CD4-positive, alpha-beta T cell treated with Interleukin-12 subunit alpha and Interleukin-12 subunit beta, for 1 hour (primary cell): Measurements from ENCODE around the gene FXN.
"Not testable (repeated sequence)": the region's sequence is repeated elsewhere in the genome, so short reads cannot be mapped to it uniquely, and the experiment has no call there.

ENCODE experiments used
- DNase-seq: peaks from one replicate; pipeline ENCODE4 v3.0.0-alpha.2; 2020

Gene FXN

DNA sequence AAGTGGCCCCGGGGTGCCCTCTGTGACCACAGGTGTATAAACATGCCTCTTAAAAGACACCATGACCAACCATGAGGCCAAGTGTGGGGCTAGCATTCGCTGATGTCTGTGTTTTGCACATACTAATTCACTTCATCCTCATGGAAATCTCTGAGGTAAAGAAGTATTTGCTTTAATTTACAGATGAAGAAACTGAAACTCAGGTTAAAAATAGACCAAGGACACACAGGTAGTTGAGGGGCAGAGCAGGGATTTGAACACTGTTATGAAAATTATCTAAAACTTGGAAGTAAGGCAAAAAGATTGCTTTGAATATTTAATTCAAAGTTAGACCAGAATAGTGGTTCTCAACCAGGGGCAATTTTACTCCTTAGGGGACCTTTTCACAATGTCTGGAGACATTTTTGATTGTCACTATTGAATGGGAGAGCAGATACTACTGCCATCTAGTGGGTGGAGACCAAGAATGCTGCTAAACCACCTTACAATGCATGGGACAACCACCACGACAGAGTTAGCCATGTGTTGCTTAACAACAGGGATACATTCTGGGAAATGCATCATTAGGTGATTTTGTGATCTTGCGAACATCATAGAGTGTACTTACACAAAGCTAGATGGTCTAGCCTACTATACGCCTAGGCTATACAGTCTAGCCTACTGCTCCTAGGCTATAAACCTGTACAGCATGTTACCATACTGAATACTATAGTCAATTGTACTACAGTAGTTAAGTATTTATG lies 8.0 kb upstream of the FXN start:
- peak; percentile 65 for DNase-seq

DNA sequence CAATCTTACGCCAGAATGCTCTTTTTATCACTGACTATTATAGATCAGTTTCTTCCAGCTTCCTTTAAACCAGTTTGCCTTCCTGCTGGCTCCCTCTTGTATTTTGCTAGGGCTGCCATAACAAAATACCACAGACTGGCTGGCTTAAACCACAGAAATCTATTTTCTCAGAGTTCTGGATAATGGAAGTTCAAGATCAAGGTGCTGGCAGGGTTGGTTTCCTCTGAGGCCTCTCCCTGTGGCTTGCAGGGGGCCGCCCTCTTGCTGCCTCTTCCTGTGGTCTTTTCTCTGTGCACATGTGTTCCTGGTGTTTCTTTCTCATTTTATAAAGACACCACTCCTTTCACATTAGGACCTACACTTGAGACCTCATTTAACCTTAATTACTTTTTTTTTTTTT lies 6.8 kb upstream of the FXN start:
- DNase-seq = peak; percentile 51

- DNase-seq = no peak
Observed at GRCh38 chr9:69029535-69029934, 6.0 kb upstream of the FXN start.

GRCh38 chr9:69030851-69031645 lies 4.5 kb upstream of the FXN start:
- DNase-seq = no peak

DNA sequence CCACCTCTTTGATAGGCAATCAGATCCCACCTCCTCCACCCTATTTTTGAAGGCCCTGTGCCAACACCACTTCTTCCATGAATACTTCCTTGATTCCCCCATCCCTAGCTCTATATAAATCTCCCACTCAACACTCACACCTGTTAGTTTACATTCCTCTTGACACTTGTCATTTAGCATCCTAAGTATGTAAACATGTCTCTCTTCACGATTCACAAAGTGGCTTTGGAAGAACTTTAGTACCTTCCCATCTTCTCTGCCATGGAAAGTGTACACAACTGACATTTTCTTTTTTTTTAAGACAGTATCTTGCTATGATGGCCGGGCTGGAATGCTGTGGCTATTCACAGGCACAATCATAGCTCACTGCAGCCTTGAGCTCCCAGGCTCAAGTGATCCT lies 1.5 kb upstream of the FXN start:
- DNase-seq = no peak

DNA sequence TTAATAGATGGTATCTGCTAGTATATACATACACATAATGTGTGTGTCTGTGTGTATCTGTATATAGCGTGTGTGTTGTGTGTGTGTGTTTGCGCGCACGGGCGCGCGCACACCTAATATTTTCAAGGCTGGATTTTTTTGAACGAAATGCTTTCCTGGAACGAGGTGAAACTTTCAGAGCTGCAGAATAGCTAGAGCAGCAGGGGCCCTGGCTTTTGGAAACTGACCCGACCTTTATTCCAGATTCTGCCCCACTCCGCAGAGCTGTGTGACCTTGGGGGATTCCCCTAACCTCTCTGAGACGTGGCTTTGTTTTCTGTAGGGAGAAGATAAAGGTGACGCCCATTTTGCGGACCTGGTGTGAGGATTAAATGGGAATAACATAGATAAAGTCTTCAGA lies 757 bp downstream of the FXN start:
- peak; percentile 39 for DNase-seq

GRCh38 chr9:69036799-69037198 lies 1.2 kb downstream of the FXN start:
- DNase-seq = no peak

DNA sequence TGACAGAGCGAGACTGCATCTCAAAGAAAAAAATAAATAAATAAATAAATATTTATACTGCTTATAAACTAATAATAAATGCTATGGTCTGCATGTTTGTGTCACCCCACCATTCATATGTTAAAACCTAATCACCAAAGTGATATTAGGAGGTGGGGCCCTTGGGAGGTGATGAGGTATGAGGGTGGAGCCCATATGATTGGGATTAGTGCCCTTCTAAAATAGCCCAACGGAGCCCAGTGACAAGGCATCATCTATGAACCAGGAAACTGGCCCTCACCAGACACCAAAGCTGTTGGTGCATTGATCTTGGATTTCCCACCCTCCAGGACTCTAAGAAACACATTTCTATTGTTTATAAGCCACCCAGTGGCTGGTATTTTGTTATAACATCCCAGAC lies 5.1 kb downstream of the FXN start:
- no peak for DNase-seq

DNA sequence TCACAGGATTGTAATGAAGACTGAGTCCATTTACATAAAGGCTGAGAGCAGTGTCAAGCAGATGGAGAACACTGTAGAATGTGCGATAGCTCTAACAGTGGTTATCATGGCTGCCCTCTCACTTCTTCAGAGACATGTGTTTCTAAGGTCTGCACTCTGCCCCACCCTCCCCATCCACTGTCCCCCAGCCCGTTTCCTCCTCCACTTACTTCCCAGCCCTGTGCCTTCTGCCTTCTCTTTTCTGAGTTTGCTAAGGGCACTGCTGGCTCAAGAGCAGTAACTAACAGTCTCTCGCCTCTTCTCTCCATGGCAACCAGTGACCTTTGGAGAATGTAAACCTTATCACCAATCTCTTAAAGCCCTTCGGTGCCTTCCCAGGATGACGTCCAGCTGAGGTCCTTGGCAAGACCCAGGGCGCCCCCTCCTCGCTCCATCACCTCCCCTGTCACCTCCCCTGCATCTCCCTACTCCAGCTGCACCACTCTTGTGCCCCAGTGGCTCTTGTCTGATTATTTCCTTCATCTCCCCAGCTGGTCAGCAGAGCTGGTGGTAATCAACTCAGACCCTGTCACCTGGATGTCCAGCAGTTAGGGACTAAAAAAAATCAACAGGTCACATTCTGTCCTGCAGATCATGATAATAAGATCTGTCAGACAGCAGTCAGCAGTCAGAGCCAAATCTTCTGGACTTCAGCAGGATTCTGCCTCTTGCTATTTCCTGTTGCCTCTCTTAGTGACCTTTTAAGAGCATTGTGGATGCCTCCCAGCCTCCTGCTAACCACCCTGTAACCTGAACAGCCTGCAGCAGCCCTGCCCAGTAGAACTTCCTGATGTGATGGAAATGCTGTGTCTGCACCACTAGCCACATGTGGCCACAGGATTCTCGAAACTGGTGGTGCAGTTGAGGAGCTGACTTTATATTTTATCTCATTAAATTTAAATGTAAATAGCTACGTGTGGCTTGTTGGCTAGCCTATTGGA lies 9.0 kb downstream of the FXN start:
- no peak for DNase-seq

GRCh38 chr9:69045821-69046220 lies 10.3 kb downstream of the FXN start:
- no peak for DNase-seq

DNA sequence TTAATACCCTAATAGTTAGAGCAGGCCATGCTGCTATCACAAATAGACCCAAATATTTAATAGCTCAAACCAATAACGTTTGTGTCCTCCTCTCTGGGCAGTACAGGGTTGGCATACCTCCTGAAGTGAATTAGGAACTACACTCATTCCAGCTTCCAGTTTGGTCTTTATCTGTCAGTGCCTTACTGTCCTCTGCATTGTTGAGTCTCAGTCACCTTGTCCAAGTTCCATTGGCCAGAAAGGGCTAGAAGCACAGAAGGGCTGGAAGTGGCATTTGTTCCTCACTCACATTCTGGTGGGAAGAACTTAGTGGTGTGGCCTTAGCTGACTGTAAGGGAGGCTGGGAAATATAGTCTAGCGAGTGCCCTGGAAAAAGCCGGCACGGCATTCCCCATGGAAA lies 11.2 kb downstream of the FXN start:
- no peak for DNase-seq

DNA sequence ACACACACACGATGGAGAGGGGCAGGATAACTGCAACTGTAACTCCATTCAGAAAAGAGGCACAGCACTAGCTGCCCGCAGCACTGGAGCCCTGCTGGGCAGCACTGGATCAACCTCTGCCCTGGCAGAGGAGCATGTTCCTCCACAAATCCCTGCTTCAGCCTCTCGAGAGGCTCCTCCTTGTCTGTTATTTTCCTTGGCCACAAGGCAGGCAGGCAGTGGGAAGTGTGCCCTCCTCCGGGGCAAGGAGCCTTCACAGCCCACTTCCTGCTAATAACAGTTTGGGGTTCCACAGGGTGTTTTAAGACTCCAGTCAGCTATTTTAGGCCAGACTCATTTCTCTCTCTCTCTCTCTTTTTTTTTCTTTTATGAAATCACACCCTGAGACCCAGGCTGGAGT lies 11.8 kb downstream of the FXN start:
- no peak for DNase-seq

- DNase-seq = no peak
Observed at GRCh38 chr9:69049094-69049493, 13.5 kb downstream of the FXN start.

GRCh38 chr9:69050936-69051335 lies 15.4 kb downstream of the FXN start:
- DNase-seq = not testable (repeated sequence)

GRCh38 chr9:69054989-69055388 lies 19.4 kb downstream of the FXN start:
- no peak for DNase-seq

GRCh38 chr9:69056191-69056815 lies 20.8 kb downstream of the FXN start:
- DNase-seq = no peak

- no peak for DNase-seq
Observed at GRCh38 chr9:69058101-69058500, 22.5 kb downstream of the FXN start.

GRCh38 chr9:69060766-69061165 lies 25.2 kb downstream of the FXN start:
- no peak for DNase-seq

- DNase-seq = no peak
Observed at GRCh38 chr9:69062195-69062594, 26.6 kb downstream of the FXN start.

- no peak for DNase-seq
Observed at GRCh38 chr9:69063839-69064238, 28.3 kb downstream of the FXN start.

DNA sequence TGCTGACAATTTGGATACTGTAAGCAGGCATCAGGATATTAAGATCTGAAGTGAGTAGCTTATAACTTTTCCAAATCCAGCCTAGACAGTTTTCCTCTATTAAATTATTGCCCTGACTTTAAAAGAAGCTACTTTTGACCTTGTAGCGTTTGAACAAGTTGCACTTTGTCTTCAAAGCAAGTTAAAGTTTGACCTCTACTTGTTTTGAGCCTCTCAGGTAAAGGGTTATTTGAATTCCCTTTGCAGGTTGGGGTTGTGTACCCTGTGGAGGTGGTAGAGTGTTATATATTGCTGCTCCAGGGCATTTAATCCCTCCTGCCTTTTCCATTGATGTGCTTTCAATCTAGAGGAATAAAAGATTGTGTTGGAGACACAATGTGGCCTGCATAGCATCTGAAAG lies 30.1 kb downstream of the FXN start:
- DNase-seq = no peak

DNA sequence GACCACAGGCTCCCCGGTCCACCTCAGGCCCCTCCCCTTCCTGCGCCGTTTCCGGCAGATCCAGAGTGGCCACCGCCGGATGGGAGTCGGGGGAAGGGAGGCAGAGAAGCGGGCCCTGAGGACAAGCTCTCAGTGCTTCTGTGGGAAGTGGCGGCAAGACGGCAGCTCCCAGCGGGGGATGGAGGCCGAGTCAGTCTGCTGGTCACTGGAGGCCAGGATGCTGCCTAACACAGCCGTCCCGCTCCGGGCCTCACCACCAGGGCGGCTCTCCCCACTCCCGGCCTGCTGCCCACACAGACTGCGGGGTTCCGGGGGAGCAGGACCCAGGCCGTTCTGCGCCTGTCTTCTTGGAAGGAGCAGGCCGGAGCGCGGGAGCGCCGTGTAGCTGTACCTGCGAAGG lies 31.4 kb downstream of the FXN start:
- DNase-seq = no peak

GRCh38 chr9:69070201-69070600 lies 34.6 kb downstream of the FXN start:
- DNase-seq = no peak
